Left ventricle myocardium superior (tissue), 1 donor: ENCODE results near the gene TTPAL. TPM values are rescaled to one million over a fixed set of nuclear protein-coding genes. Genes with fewer than 3 reads are reported as not detected.

Experiments used
- ATAC-seq: fragments of 200-7000 bp; cut with Tn5 transposase; one replicate; pipeline ENCODE4 v1.9.1; 2020; ENCODE audit warnings: mild to moderate bottlenecking, moderate library complexity
- DNase-seq: peaks from one replicate; pipeline ENCODE4 v3.0.0-alpha.2; 2020
- intact Hi-C: fragments of 100-400 bp; cut with micrococcal nuclease; formaldehyde crosslinking; loops from one replicate; pipeline ENCODE4 v1.11.0; 2022
- total RNA-seq: library from RNA; stranded (reverse); fragmentation: NEBNext Ultra II Directional; extraction: Animal tissue kit (Norgen Biotek cat#: 25700); gene quantifications from one replicate; pipeline ENCODE4 v1.2.1, GENCODE V29; 2021
- donor health status: DM: no; HTN: yes; CAD: no; lungs with severe emphysema.

Gene TTPAL
- total RNA-seq, 1 donor from 2014 or later: 4.1 TPM

DNA sequence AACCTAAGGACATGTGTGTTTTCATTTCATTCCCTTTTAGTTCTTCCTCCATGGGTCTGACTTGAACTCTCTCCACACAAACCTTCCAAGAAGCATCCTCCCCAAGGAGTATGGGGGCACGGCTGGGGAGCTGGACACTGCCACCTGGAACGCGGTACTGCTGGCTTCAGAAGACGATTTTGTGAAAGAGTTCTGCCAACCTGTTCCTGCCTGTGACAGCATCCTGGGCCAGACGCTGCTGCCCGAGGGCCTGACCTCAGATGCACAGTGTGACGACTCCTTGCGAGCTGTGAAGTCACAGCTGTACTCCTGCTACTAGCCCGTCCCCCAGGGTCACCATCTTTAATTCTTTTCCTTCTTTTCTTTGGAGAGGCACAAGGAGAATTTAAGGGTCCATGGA is 13.5 kb downstream of the TTPAL start:
- no peak for DNase-seq
- ATAC-seq: no peak
- intact Hi-C loops: no loop called here

- ATAC-seq: no peak
- intact Hi-C loops: no loop called here
These were observed 14.3 kb downstream of the TTPAL start for GRCh38 chr20:44489931-44490330.

GRCh38 chr20:44491635-44492395 is 16.1 kb downstream of the TTPAL start:
- intact Hi-C loops: no loop called here
- peak; percentile 75 for ATAC-seq
- DNase-seq: peak; percentile 41

More at GRCh38 chr20:44489931-44490330, 14.3 kb downstream of the TTPAL start:
- DNase-seq: no peak

DNA sequence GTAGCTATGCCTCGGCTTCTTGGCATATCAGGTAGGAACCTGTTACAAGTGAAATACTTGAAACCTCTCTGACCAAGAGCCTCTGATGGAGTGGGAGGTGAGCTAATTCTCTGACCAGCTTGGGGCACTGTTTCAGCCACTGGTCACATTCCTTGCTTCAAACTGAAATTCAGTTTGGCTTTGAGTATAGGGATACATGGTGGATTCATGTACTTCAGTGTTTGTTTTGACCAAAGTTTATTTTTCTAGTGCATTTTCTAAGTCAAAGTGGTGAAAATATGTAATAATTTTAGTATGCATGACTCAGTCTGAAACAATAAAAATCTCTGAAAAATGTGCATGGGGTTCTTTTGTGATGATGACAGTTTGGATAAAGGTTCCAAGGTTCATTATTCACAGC is 18.6 kb downstream of the TTPAL start:
- ATAC-seq: no peak
- DNase-seq: no peak
- intact Hi-C loops: no loop called here

- intact Hi-C loops: no loop called here
- ATAC-seq (no peak), DNase-seq (no peak)
These were observed 19.0 kb downstream of the TTPAL start for GRCh38 chr20:44494681-44495080.

DNA sequence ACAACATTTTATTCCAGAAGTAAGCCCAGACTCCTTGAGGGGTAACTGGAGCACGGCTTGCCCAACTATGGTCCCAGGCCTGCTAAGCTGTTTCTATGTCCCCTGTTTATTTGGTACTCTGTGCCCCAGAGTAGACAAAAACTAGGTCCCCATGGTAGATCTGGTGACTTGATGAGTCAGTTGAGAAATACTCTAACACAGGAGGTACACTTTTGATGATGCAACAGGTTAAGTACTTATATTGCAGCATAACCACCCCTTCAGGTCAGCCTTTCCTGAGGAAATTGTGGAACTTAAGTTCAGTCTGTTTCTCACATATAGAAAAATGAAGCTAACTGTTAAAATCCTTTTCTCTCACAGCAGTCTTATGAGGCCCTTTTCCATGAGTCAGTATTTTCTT is 19.6 kb downstream of the TTPAL start:
- DNase-seq (no peak), ATAC-seq (no peak)
- intact Hi-C loops: no loop called here

DNA sequence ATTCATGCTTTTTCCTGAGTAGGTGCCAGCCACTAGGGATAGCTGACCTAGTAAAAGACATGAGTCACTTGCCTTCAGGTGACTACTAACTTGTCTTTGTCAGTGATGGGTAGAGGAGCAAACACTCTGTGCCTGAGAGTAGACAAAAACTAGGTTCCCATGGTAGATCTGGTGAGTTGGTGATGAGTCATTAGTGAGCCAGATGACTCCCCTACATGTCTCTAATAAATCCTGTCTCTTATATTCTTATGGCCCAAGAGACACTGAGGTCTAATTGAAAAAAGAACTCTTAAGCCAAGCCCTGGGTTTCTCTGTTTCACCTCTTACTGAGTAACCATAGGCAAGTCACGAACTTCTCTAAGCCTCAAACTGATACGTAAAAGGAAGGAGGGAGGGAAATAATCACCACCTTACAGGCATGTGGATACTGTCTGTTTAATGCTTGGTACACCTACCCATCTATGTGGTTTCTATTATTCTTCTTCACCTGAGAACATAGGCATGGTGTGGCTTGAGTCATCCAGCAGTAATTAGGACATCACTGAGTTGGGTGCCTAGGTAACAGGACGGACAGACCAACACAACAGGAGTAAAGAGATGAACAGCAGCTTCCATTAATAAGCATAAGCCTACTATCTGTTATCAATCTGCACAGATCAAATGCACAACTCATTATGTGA is 20.3 kb downstream of the TTPAL start:
- intact Hi-C loops: no loop called here
- ATAC-seq: no peak
- no peak for DNase-seq

GRCh38 chr20:44496976-44497375 is 21.3 kb downstream of the TTPAL start:
- no peak for ATAC-seq
- no peak for DNase-seq
- intact Hi-C loops: no loop called here

- ATAC-seq (no peak), DNase-seq (no peak)
- intact Hi-C loops: no loop called here
These were observed 22.1 kb downstream of the TTPAL start for GRCh38 chr20:44497761-44498160.

DNA sequence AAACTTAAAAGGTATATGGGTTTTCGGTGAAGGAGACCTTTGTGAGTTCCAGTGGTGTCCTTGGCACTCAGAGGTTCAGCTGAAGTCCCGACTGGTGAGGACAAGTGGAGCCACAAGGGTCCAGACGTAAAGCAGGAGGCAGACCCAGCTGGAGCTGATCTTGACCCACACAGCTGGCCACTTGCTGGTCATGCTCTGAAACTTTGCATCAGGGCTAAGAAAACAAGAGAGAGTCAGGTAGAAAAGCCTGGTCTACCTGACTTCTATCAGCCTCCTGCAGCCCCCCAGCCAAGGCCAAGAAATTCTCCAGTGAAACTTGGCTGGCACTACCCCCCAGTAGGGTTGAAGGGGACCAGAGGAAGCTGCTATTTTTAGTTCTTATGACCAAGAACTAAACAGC is 24.5 kb downstream of the TTPAL start:
- DNase-seq: no peak
- peak; percentile 38 for ATAC-seq
- intact Hi-C loops: no loop called here

DNA sequence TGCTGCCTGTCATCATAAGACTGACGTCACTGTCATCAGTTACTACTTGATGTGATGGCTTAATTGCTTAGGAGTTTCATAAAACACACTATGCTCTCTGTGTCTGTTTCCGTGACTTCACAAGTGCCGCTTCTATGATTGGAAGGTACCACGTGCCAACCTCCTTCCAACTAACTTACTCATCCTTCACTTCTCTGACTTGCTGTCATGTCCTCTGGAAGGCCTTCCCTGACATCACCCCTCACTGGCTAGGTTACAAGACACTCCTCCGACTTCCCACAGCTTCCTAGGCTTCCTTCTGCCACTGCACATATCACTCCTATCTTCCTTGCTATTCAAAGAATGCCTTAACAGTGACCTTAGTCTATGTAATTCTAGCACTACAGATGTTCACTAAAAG is 25.8 kb downstream of the TTPAL start:
- DNase-seq (no peak), ATAC-seq (peak; percentile 75)
- intact Hi-C loops: no loop called here

- no peak for ATAC-seq
- no peak for DNase-seq
- intact Hi-C loops: no loop called here
These were observed 27.3 kb downstream of the TTPAL start for GRCh38 chr20:44502968-44503367.

DNA sequence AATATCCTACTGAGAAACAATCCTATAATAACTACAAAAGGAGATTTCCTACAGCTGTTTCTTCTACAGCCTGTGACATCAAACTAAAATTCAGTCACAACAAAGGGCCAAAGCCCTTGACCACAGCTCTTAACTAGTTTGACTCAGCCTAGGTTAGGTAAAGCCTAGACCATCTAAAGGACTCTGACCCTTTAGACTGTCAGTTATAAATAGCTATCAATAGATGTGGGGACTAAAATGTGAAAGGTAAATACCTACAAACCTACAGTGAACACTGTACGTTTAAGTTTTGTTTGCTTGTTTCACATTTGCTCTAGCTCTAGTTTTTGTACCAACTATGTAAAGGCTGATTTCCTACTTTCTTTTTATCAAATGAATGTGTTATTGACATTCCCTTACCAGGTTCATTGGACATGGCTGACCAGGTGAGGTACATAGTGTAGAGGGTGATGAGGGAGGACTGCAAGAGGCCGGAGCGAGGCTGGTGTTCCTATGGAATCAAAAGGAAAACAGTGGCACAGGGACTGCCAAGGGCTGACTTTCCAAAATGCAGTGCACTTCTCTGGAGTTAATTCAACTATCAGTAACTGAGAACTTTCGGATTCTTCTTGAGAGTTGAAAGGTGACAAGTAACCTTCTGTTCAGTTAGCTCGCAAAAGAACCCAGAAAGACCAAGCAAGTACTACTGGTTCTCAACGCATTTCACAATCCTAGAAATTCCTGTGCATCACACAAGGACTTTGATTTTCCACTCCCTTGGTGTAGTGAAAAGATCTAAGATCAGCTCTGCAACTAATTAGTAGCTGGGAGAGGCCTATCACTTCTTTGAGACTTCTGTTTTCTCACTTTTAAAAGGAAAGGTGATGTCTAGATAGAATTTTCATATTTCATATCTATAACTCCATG is 29.0 kb downstream of the TTPAL start:
- ATAC-seq (no peak), DNase-seq (no peak)
- intact Hi-C loops: no loop called here

GRCh38 chr20:44509762-44510161 is 34.1 kb downstream of the TTPAL start:
- no peak for ATAC-seq
- no peak for DNase-seq
- intact Hi-C loops: no loop called here

DNA sequence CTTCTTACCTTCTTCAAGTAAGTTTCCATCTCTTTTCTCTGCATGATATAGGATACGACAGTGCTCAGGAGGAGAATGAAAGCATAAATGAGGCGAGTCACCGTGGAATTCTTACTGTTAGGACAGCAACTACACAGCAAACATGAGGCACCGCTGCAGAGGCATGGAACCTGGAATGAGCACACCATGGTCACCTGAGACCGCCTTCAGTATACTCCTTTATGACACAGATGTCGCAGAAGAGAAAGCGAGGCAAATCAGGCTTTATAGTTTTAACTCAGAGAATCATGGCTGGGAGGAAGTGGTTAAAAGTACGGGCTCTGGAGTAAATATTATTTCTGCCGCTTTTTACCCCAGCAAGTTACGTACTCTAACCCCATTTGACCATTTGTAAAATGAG is 38.2 kb downstream of the TTPAL start:
- DNase-seq (no peak), ATAC-seq (no peak)
- intact Hi-C loops: no loop called here

- intact Hi-C loops: no loop called here
- ATAC-seq: peak; percentile 6
- no peak for DNase-seq
These were observed 40.8 kb downstream of the TTPAL start for GRCh38 chr20:44516491-44516890.

GRCh38 chr20:44517454-44517853 is 41.8 kb downstream of the TTPAL start:
- no peak for ATAC-seq
- intact Hi-C loops: no loop called here
- DNase-seq: no peak

- ATAC-seq (no peak), DNase-seq (no peak)
- intact Hi-C loops: no loop called here
These were observed 42.6 kb downstream of the TTPAL start for GRCh38 chr20:44518248-44518647.

DNA sequence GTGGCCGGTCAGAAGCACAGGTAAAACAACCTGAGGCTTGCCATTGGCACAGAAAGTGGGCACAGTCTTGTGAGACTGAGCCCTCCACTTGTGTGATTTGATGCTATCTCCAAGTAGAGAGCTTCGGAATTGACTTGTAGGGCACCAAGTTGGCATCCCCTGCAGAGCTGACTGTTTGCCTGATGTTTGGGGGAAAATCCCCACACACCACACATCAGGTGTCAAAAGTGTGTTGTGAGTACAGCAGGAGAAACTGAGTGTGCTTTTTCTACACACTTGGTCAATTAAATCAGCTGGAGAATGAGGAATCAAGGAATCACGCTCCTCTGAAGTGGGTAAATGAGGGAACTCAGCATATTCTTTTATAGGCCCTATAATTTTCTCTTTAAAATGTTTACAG is 45.2 kb downstream of the TTPAL start:
- intact Hi-C loops: no loop called here
- no peak for ATAC-seq
- DNase-seq: no peak
